ENCODE measurements around the gene MND1.
A peak's percentile ranks its signal among the peaks of the same experiment; 100 is the strongest.

Gene MND1, protein sequence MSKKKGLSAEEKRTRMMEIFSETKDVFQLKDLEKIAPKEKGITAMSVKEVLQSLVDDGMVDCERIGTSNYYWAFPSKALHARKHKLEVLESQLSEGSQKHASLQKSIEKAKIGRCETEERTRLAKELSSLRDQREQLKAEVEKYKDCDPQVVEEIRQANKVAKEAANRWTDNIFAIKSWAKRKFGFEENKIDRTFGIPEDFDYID

DNA sequence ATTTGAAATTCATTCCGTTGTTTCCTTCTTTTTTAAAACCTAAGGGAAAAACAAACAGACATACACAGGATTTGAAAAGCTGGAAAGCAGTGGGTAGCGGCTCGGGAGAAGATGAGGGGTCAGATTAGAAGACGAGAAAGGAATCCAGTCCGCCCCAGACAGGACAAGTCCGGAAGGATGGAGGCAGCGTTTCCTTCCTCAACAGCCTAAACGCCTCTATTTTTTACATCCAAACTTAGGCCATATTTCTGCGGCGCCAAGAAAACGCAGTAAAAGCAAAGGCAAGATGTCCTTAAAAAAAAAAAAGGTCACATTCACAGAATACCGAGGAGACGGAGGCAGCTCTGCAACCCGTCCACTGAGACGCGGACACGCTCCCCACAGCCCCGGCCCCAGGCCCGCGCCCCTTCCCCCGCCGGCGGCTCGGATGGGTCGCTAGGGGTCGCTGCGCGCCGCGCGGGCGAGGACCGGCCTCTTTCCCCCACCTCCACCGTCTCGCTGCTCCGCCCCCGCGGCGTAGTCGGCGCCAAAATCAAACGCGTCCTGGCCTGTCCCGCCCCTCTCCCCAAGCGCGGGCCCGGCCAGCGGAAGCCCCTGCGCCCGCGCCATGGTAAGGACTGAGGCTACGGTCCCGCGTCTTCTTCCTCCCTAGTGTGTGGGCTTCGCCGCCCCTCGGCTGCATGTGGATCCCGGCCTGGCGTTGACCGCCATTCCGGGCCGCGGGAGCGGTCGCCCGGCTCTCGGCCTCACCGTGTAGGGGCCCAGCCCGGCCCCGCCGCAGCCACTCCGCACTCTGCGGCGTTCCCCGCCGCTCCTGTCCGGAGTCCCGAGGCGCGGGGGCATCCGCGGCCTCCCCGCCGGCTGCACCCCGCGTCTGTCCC is at the start of gene MND1:
Gene MND1 (plus strand): TSS at position 558 of the 881 bp plus-strand sequence. CDS start 50 bp downstream, at position 608.
- peak; percentile 95 for DNase-seq (ENCODE audit: low spot score)

DNA sequence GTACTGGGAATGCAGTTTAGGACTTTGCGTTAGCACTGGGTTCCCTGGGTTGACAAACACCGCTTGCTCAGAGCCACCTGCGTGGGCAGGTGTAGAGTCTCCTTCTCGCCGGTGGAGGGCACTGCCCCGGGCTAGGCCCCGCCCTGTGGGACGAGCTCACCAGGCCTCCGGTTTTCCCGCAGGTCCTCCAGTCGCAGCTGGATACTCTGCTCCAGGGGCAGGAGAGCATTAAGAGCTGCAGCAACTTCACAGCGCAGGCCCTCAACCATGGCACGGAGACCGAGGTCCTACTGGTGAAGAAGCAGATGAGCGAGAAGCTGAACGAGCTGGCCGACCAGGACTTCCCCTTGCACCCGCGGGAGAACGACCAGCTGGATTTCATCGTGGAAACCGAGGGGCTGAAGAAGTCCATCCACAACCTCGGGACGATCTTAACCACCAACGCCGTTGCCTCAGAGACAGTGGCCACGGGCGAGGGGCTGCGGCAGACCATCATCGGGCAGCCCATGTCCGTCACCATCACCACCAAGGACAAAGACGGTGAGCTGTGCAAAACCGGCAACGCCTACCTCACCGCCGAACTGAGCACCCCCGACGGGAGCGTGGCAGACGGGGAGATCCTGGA is 49.2 kb upstream of the MND1 start:
- DNase-seq (ENCODE audit: low spot score), result no peak

DNA sequence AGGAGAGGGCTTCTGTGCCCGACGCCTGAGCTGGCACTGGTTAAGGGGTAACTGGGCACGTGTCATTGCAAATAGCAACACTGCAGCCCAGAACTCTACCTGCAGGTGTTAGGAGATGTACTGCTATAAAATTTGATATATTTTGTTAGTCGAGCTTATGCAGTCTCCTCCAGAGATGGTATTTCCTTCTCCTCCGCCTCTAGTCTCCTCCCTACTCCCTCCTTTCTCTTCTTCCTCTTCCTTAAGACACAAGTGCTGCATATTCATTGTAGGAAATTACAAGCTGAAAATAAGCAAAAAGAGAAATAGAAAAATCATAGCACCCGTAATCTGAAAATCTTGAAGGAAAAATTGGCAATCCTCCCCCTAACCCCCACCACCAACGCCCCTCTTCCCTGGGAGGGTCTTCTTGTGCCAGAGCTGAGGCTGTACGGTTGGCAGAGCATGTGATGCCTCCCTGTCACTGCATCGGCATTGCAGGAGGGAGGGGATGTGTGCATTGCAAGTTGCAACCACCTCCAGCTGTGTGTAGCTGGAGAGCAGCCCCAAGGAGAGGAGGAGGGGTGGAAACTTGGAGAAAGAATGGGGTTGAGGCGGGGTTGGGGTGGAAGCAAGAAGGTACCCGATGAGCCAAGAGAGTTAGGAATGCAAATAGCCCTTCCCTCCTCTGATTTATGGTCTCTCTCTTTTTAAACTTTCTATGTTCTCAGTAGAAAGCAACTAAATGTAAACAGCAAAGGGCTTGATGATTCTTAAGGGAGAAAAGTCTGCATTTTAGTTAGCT is 48.3 kb upstream of the MND1 start:
- no peak for DNase-seq (ENCODE audit: low spot score)

DNA sequence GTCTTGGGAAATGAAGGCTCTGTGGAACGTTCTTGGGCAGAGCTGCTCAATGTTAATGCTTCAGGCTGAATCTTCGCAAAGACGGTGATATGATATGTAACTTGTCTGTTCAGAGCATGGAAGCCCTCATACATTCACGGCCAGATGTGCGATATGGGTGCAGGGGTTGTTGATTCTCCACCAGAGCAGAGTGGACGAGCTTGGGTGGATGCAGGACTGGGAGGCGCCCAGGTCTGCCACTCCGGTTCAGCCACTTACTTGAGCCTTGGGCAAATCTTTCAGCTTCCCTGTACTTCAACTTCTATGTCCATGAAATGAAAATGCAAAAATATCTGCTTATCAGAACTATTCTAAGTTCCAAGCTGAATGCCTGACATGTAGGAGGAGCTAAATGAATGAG is 47.4 kb upstream of the MND1 start:
- no peak for DNase-seq (ENCODE audit: low spot score)

DNA sequence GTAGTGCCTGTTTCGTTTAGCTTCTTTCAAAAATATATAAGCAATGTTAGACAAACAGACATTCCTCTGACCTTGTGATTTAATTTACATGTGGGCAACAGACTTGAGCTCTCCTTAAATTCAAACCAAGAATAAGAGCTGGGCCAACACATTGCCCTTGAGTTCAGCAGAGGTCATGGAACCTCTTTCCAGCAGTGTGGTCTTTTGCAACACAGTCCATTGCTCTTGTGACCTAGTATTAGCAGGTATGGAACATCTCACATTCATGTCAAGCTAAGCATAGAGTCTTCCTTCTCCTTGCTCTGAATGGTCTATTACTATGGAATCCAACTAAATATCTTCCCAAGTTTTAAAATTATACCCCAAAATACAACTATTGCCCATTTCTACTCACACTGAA is 33.7 kb upstream of the MND1 start:
- DNase-seq (ENCODE audit: low spot score), result no peak

DNA sequence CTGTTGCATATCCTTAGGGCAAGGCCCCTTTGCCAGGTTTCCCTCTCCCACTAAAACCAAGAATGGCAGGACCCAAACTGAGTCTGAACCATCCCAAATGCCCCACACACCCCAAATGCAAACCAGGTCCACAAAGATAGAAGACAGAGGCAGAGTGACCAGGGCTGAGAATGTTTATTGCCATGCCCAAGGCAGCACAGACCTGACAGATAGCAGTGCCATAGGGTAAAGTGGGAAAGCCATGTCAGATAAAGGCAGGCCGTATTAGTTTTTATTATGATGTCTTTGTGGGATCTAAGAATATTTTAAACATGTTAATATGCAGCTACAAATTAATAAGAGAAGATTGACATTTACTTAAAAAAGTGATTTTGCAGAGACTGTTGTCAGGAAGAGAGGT is 29.6 kb upstream of the MND1 start:
- no peak for DNase-seq (ENCODE audit: low spot score)

DNA sequence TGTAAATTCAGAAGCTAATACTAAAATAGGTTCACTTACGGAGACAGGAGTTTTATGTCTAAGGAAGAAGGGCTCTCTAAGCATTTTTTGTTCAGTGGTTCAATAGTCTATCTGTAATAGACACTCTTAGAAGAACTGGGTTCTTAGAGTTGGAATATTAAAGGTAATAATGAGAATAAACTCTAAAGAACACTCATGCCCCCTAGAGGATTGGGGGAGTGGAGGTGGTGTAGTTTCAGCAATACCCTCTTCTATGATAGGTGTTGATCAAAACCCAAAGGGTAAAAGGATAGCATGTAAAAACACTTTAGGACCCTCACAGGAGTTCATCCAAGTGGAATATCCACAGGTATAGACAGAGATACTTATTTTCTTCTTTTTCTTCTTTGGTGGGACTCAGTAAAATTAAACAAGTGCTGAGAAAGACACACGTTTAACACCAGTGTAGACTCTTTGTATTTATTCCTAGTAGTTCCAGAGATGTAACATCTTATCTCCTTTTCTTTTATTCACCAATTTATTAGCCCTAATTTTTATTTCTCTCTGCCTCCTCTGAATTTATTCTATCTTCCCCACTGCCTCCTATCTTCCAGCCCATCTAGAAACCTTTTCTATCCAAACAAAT is 25.7 kb upstream of the MND1 start:
- DNase-seq (ENCODE audit: low spot score), result no peak

DNA sequence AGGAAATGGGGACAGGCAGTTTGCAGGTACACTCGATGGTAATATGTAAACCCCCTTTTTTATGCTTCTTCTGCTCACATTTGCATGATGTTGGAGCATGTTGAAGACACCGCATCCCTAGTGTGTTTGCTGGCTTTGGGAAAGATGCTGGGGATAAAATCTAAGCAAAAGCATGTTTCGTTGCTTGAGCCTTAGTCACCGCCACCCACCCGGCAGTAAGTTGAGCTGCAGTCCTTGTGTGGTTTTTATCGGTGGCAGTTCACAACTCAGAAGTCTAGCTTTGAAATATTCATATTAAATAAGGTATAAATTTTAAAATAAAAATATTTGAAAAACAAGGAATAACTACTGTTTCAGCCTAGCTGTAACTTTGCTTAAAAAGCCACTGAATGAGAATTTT is 21.7 kb upstream of the MND1 start:
- no peak for DNase-seq (ENCODE audit: low spot score)

DNA sequence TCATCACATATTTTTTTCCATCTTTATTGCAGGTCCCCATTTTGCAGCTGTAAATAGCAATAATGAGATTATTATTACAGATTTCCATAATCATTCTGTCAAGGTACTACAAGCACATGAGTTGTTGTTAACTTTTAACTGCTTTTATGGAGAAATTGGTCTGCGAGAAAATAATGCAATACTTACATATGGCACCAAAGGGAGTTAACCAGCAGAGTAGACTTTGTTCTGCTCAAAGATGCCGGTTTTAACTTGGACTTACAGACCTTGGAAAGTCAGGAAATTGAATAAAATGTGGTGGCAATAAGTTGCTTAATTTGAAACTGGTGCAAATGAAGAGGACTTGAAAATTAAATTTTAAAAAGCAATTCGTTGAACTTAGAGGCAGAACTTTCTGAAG is 20.4 kb upstream of the MND1 start:
- no peak for DNase-seq (ENCODE audit: low spot score)

DNA sequence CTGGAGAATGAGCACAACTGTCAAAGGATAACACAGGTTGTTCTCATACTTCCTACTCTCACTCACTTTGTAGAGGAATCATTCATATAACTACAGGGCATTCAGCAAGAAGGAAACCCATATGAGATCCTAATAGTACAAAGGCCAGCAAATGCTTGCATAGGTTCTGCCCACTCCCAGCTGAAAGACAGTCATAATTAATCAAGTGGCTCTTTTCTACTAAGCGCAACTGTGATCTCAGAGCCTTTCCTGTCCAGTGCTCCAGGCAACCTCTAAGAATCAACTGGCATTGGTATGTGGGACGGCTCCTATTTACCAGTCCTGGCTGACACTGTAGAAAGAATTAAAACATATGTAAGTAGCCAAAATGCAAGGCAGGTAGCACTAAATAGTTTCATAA is 18.9 kb upstream of the MND1 start:
- DNase-seq (ENCODE audit: low spot score), result no peak

DNA sequence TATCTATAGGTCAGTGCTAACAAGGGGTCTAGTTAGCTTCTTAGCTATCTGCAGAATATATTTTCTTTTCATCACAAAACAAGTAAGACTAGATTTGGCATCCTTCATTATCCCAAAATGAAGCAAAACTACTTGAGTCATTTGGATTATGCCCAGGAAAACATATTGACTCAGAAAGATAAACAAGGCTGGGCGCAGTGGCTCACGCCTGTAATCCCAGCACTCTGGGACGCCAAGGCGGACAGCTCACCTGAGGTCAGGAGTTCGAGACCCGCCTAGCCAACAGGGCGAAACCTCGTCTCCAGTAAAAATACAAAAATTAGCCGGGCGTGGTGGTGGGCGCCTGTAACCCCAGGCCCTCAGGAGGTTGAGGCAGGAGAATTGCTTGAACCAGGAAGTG is 18.0 kb upstream of the MND1 start:
- no peak for DNase-seq (ENCODE audit: low spot score)

DNA sequence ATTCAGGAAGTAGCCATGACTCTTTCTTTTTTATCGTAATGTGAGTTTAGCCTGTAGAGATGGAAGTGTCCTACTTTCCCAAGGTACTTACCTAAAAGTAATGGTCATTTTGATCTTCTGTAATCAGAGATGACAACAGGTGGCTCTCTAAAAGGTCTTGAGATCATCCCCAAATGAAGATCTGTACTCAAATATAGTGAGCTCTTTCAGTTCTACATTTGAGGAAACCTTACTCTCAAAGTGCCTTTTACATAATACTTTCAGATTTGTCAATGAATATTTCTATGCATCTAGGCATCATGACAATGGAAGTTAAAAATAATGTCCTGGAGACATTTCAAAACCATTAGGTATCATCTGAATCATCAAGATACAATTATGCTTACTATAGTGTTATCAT is 17.2 kb upstream of the MND1 start:
- DNase-seq (ENCODE audit: low spot score), result no peak

DNA sequence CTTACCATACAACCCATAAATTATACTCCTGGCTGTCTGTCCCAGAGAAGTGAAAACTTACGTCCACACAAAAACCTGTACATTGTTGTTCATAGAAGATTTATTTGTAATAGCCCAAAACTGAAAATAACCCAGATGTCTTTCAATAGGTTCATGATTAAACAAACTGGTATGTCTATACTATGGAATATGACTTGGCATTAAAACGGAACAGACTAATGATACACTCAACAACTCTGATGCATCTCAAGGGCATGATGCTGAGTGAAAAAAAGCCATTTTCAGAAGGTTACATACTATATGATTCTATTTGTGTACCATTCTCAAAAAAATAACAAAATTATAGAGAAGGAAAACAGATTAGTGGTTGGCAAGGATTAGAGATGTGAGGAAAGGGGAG is 11.6 kb upstream of the MND1 start:
- DNase-seq (ENCODE audit: low spot score), result no peak

DNA sequence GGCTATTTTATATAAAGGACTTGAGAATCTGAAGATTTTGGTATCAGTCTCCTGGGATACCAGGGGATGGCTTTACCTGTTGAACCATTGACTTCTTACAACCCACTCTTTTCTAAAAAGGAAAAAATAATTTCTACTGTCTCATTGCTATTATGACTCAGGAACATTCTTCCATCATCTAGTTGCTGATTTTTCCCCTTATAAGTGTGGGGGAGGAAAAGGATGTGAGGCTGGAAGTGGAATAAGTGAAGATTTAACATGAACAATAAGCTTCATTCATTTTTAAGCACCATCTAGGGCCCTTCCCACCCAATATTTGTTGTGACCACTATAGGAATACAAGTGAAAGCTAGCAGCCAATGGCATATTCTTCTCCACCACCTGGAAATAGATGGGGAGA is 10.6 kb upstream of the MND1 start:
- no peak for DNase-seq (ENCODE audit: low spot score)

DNA sequence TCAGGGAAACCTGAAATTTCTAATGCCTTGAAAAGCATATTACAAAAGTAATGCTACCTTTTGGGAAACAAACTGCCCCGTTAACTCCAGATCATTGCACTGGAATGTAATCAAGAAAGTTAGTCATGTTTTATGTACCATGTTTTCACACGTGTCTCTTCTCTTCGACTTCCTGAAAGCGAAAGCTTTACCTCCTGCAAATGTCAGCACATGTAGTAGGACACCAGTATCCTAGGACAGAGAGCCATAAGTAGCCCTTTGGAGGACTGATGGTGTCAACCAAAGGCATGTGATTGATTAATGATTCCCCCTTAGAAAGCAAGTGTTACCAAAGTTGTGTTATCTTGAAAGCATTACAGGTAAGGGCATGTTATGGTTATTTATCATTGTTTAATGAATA is 8.8 kb upstream of the MND1 start:
- DNase-seq (ENCODE audit: low spot score), result no peak

DNA sequence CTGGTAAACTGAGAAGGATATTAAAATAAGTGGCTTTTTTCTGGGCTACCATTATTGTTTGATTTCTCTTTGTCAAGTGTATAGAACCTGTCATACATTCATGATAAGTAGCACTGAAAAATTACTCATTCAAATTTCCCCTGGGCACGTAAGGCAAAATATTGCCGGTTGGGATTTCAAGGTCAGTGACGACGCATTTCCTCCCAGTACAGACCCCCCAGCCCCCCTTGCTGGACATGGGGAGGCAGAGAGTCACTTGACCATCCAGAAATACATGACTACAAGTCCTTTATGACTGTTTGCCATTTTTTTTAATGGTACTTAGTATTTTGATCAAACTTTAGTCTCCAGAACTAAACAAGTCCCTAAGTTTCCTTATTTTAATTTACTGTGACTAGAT is 6.8 kb upstream of the MND1 start:
- DNase-seq (ENCODE audit: low spot score), result no peak

DNA sequence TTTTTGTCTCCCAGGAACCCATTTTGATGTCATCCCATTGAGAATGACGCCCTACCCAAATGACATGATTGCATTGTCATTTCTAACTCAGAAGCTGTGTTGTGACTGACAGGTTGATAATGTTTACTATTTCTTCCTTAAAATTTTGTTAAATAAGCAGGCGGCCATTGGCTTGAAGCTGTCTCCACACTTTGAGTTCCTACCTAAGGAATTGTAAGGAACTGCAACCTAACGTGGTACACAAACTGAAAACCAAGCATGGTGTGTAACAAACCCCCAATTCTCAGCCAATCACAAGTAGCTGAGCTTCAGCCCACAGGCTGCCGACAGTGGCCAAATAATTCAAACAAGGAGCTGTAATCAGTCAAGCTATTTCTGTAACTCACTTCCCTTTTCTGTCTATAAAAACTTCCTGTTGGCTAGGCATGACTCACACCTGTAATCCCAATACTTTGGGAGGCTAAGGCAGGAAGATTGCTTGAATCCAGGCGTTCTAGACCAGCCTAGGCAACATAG is 2.9 kb upstream of the MND1 start:
- no peak for DNase-seq (ENCODE audit: low spot score)

DNA sequence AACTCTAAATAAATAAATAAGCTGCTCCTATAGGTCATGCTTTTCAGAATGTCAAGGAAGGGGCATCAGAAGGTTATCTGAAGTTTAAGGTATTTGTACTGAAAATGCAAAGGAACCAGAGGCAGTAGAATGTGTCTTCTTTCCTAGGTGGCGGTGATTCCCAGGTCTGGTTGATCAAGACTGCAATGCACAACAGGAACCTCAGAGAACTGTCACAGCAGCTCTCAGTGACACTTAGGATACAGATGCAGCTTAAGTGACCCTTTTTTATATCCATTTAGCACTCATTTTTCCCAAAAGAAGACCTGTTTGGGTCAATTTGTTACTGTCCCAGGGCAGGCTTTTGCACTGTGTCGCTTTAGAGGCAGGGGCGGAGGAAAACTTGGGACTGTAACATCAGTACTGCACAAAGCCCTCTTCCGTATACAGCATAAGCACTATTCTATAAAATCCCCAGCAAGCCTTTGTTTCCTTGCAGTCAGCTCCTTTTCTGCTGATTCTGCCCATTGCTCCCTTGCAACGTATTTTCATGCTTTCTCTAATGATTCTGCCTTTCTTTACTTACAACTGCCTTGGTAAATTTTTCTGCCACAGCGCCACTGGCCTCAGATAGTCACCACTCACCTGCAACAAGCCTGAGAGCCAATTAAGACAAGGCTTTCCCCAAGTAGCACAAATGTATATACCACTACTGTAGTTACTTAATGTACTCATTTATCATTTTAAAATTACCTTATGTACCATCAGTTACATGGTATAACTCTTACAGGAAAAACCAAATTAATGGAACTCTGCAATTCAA is 1.5 kb upstream of the MND1 start:
- no peak for DNase-seq (ENCODE audit: low spot score)

DNA sequence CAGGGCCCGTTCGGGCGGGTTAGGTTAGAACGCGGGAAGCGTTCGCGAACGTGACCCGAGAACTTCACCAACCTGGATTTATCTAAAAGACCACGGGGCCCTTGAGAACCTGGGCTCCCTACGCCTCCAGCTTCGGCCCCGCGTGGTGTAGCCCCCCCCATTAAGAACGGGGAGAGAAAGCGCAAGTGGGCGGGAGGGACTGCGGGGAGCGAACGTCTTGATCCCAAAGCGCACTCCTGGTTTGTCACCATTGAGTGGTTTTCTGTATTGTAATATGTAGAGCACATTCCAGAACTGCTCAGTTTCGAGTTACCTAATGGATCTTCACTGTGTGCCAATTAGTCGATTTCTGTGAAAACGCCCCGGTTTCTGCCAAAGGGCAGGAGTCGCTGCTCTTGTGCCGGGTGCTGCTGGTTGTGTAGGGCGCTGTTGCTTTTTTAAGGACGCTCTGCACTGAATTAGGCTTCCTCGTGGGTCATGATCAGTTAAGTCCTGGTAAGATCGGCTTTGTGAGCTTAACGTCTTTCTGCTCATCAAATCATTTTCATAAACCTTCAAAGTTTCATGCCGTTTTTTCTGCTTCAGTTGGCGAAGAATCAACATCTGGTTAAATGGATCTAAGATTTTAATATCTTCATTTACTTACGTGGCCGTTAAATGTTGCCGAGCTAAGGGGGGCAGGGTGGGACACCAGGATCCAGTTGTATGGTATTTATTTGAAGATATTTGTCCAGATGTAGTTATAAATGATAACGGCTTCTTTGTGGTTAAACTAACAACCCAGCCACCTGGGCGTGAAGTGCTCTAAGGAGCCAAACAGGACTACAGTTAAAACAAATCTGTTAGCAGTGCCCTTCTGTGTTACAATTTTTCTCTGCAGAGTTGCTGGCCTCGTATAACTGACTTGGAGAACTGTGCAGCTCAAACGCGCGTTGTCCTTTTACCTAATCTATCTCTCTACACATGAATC is 809 bp downstream of the MND1 start:
- DNase-seq (ENCODE audit: low spot score), result peak; percentile 74

DNA sequence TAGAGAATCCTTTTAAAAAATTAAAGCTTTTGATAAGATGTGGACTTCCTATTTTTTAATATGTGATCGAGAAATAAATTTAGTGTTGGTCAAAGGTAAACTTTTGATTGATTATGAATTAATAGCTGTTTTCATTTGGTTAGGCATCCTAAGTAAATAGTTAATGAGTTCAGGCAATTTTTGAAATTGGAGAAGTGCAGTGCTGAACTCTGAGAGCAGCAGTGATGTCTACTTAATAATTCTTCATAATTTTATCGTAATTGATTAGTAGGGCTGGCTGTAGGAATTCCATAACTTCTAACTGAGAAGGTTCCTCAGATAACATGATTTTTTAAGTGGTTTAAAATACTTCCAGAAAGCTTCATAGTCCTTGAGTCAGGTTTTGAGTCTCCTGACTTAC is 1.5 kb downstream of the MND1 start:
- no peak for DNase-seq (ENCODE audit: low spot score)

All from left forelimb (tissue), 1 donor.